ENCODE data around the gene IGFBP5.
A peak's percentile ranks its signal among the peaks of the same experiment; 100 is the strongest.

Gene IGFBP5

DNA sequence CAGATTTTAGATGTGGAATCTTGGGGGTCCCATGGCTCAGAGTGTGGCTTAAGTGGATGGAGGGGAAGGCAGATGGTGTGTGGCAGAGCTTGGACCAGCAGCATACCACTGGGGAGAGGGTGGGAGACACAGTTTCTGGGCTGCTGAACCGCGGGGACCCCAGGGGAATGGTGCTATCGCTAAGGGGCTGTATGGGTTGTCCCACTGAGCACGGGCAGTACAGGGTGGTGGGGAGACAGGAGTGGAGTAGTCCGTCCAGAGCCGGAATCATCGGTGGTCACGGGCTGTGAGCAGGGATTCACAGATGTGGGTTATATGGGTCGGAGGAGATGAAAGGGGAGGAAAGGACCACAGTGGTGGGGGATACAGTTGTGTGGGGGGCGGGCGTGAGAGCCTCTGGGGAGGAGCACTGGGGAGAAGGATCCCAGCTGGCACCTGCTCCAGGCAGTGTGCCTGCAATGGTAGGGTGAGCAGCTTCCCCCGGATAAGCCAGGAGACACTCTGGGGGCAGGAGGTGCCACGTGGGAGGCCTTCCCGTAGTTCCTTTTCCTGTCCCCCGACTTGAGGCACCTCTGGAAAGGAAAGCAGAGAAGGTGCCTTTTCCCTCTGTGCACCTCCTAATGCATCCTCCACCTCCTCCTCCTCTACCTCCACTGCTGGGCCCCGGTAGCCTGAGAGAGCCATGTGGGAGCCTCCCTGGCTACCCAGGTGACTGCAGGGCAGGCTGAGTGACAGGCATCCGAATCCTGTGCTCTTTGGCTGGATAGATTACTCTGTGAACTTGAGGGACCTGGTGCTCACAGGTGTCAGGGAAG is 24.9 kb downstream of the IGFBP5 start:
- no peak for DNase-seq (ENCODE audit: low spot score)
- H3K4me2 ChIP-seq (ENCODE audit: insufficient read depth, low read length, poor library complexity, severe bottlenecking) = no peak overlapping the region

DNA sequence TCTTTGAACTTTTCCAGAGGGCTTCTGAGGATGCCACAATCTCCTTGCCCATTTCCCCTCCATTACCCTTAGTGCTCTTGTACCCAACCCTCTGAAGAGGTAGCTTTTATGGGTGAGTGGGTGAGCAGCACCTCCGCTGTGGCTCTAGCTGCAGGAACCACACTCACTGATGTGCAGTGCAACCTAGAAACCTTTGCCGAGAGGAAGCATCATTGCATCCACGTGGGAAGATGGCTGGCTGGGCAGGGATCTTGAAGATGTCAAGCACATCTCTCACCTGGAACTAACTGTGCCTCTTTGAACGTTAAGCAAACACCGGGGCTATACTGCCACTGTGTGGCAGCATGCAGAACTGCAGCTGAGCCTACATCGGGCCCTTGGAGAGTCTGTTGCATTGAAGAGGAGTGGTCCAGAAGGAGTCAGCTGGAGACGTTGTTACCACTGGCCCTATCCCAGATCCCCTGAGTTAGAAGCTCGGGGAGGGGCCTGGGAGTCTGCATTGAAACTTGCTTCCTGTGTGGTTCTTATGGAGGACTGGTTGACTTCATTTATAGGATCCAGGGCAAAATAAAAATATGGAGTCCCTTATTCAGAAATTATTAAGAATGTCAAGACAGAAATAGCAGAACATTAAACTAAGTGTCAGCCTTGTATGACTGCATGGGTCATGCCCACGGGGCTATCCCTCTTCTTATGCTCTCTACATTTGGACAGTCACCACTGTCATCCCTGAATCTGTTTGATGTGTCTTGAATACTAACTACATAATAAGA is 28.7 kb downstream of the IGFBP5 start:
- H3K18ac ChIP-seq (ENCODE audit: low read length) = no peak overlapping the region
- no peaks in the 10 kb centered on the region for H3K79me1 ChIP-seq (ENCODE audit: low read depth, low read length)
- no peak overlapping the region for H3K23ac ChIP-seq (ENCODE audit: low read depth, low read length, poor library complexity)
- no peak overlapping the region for H3K9ac ChIP-seq (ENCODE audit: low read depth, low read length, poor library complexity)
- no CpG with 5 or more reads among the region's 9 CpGs for WGBS, 2 donors (ENCODE audit: extremely low coverage in 2 of 2, insufficient read length in 2 of 2, insufficient replicate concordance in 1 of 2)
- no peak overlapping the region for H2BK15ac ChIP-seq (ENCODE audit: low read length)
- no peak overlapping the region for H3K4me2 ChIP-seq (ENCODE audit: insufficient read depth, low read length, poor library complexity, severe bottlenecking)
- no peak overlapping the region for H3K4me3 ChIP-seq (ENCODE audit: low read length in 2 of 2)
- no peak overlapping the region for H2BK5ac ChIP-seq (ENCODE audit: low read length)
- no peaks in the 10 kb centered on the region for H3K9me3 ChIP-seq (replicated peaks in 1 of 2; ENCODE audit: control insufficient read depth in 2 of 2, insufficient read depth in 1 of 2, low read depth in 1 of 2, low read length in 2 of 2)
- H4K8ac ChIP-seq (ENCODE audit: low read depth, low read length) = no peak overlapping the region
- H3K27ac ChIP-seq (replicated peaks; ENCODE audit: low read length) = no peak overlapping the region
- peak; percentile 82 for DNase-seq (ENCODE audit: low spot score)
- peaks cover 7 to 8% of the 10 kb centered on the region in 2 donors for H3K4me1 ChIP-seq (ENCODE audit: control insufficient read depth in 2 of 2, insufficient read depth in 1 of 2, low read depth in 1 of 2, low read length in 2 of 2)
- no peak overlapping the region for H2BK120ac ChIP-seq (ENCODE audit: low read depth, low read length)
- H3K14ac ChIP-seq (ENCODE audit: low read length) = no peak overlapping the region
- H2BK12ac ChIP-seq (ENCODE audit: low read length) = no peak overlapping the region
- no peak overlapping the region for H4K91ac ChIP-seq (ENCODE audit: low read depth, low read length, poor library complexity)
- H2AFZ ChIP-seq (ENCODE audit: low read length) = no peak overlapping the region
- H3K4ac ChIP-seq (ENCODE audit: low read length) = no peak overlapping the region
- peaks cover 17 to 45% of the 10 kb centered on the region in 2 donors for H3K36me3 ChIP-seq (replicated peaks in 1 of 2; ENCODE audit: control insufficient read depth in 2 of 2, insufficient read depth in 2 of 2, low read length in 2 of 2)
- no peak overlapping the region for H2AK5ac ChIP-seq (ENCODE audit: low read depth, low read length)
- no peaks in the 10 kb centered on the region for H3K27me3 ChIP-seq (ENCODE audit: control insufficient read depth in 3 of 3, insufficient read depth in 3 of 3, low read depth in 1 of 3, low read length in 3 of 3)

More for the DNA sequence above, 24.9 kb downstream of the IGFBP5 start:
- H3K4me1 ChIP-seq (ENCODE audit: control insufficient read depth in 2 of 2, insufficient read depth in 1 of 2, low read depth in 1 of 2, low read length in 2 of 2) = peaks cover 1 to 4% of the 10 kb centered on the region in 2 donors
- peak overlapping the region; percentile 11 for H3K18ac ChIP-seq (ENCODE audit: low read length)
- H3K9ac ChIP-seq (ENCODE audit: low read depth, low read length, poor library complexity) = no peak overlapping the region
- no peak overlapping the region for H3K14ac ChIP-seq (ENCODE audit: low read length)
- H3K4me3 ChIP-seq (ENCODE audit: low read length in 2 of 2) = no peak overlapping the region
- H3K27ac ChIP-seq (replicated peaks; ENCODE audit: low read length) = no peak overlapping the region
- WGBS, 2 donors (ENCODE audit: extremely low coverage in 2 of 2, insufficient read length in 2 of 2, insufficient replicate concordance in 1 of 2) = no CpG with 5 or more reads among the region's 17 CpGs
- H2AK5ac ChIP-seq (ENCODE audit: low read depth, low read length) = no peak overlapping the region
- H3K79me1 ChIP-seq (ENCODE audit: low read depth, low read length) = no peaks in the 10 kb centered on the region
- no peak overlapping the region for H2BK15ac ChIP-seq (ENCODE audit: low read length)
- H4K8ac ChIP-seq (ENCODE audit: low read depth, low read length) = no peak overlapping the region
- no peak overlapping the region for H3K23ac ChIP-seq (ENCODE audit: low read depth, low read length, poor library complexity)
- H2BK120ac ChIP-seq (ENCODE audit: low read depth, low read length) = no peak overlapping the region
- H3K9me3 ChIP-seq (replicated peaks in 1 of 2; ENCODE audit: control insufficient read depth in 2 of 2, insufficient read depth in 1 of 2, low read depth in 1 of 2, low read length in 2 of 2) = no peaks in the 10 kb centered on the region
- no peak overlapping the region for H4K91ac ChIP-seq (ENCODE audit: low read depth, low read length, poor library complexity)
- H3K36me3 ChIP-seq (replicated peaks in 1 of 2; ENCODE audit: control insufficient read depth in 2 of 2, insufficient read depth in 2 of 2, low read length in 2 of 2) = peaks cover 24 to 37% of the 10 kb centered on the region in 2 donors
- H2AFZ ChIP-seq (ENCODE audit: low read length) = no peak overlapping the region
- no peak overlapping the region for H2BK12ac ChIP-seq (ENCODE audit: low read length)
- H3K27me3 ChIP-seq (ENCODE audit: control insufficient read depth in 3 of 3, insufficient read depth in 3 of 3, low read depth in 1 of 3, low read length in 3 of 3) = no peaks in the 10 kb centered on the region
- H2BK5ac ChIP-seq (ENCODE audit: low read length) = no peak overlapping the region
- H3K4ac ChIP-seq (ENCODE audit: low read length) = no peak overlapping the region

DNA sequence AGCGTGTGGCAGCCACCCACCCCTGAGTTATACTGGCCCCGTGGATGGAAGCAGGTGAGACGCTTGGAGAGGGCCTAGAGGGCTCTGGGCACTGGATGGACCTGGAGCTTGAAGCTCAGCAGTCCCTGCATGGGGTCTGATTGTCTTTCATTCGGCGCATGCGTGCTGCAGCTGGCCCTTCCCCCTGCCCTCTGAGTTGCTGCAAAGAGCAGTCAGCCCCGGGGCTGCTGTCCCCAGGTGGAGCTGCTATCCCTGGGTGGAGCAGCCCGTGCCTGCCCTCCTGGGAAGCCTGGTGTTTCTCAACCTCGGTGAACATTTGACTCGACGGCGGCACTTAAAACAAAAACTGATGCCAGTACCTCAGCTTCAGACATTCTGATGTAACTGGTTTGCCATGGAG is 29.6 kb downstream of the IGFBP5 start:
- Histone ChIP-seq H2AK5ac (ENCODE audit: low read depth, low read length) (peak overlapping the region; percentile 33), H3K27ac (replicated peaks; ENCODE audit: low read length) (peak overlapping the region; percentile 45), H4K8ac (ENCODE audit: low read depth, low read length) (no peak overlapping the region), H2BK120ac (ENCODE audit: low read depth, low read length) (no peak overlapping the region), H3K18ac (ENCODE audit: low read length) (peak overlapping the region; percentile 54), H2AFZ (ENCODE audit: low read length) (no peak overlapping the region), H3K4me1 (ENCODE audit: control insufficient read depth in 2 of 2, insufficient read depth in 1 of 2, low read depth in 1 of 2, low read length in 2 of 2) (peaks cover 7 to 8% of the 10 kb centered on the region in 2 donors), H2BK12ac (ENCODE audit: low read length) (no peak overlapping the region), H3K36me3 (replicated peaks in 1 of 2; ENCODE audit: control insufficient read depth in 2 of 2, insufficient read depth in 2 of 2, low read length in 2 of 2) (peaks cover 25 to 54% of the 10 kb centered on the region in 2 donors), H3K9me3 (replicated peaks in 1 of 2; ENCODE audit: control insufficient read depth in 2 of 2, insufficient read depth in 1 of 2, low read depth in 1 of 2, low read length in 2 of 2) (no peaks in the 10 kb centered on the region), H2BK15ac (ENCODE audit: low read length) (no peak overlapping the region), H3K4me2 (ENCODE audit: insufficient read depth, low read length, poor library complexity, severe bottlenecking) (no peak overlapping the region), H3K4me3 (ENCODE audit: low read length in 2 of 2) (no peak overlapping the region), H3K9ac (ENCODE audit: low read depth, low read length, poor library complexity) (no peak overlapping the region), H3K23ac (ENCODE audit: low read depth, low read length, poor library complexity) (peak overlapping the region; percentile 11), H4K91ac (ENCODE audit: low read depth, low read length, poor library complexity) (no peak overlapping the region), H3K14ac (ENCODE audit: low read length) (no peak overlapping the region), H3K4ac (ENCODE audit: low read length) (no peak overlapping the region), H2BK5ac (ENCODE audit: low read length) (no peak overlapping the region), H3K27me3 (ENCODE audit: control insufficient read depth in 3 of 3, insufficient read depth in 3 of 3, low read depth in 1 of 3, low read length in 3 of 3) (no peaks in the 10 kb centered on the region), H3K79me1 (ENCODE audit: low read depth, low read length) (peaks cover 2% of the 10 kb centered on the region)
- no CpG with 5 or more reads among the region's 12 CpGs for WGBS, 2 donors (ENCODE audit: extremely low coverage in 2 of 2, insufficient read length in 2 of 2, insufficient replicate concordance in 1 of 2)
- DNase-seq (ENCODE audit: low spot score) = peak; percentile 71

DNA sequence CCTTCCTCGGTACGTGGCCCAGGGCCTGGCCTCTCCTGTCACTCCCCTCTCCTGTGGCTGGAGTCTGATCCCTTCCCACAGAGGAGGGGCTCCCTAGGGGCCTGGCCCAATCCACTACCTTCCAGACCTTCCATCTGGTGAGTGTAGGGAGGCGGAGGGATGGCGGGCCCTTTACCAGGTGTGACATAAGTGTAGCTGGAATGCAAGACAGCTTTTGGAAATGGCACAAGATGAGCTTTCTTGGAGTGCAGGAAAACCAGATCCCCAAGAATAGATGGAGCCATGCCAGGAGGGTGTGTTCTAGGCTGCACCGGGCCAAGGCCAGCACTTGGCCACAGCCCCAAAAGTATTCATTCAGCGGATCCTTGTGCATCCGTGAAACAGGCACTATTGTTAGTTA is 30.1 kb downstream of the IGFBP5 start:
- no peaks in the 10 kb centered on the region for H3K27me3 ChIP-seq (ENCODE audit: control insufficient read depth in 3 of 3, insufficient read depth in 3 of 3, low read depth in 1 of 3, low read length in 3 of 3)
- no peak overlapping the region for H3K9ac ChIP-seq (ENCODE audit: low read depth, low read length, poor library complexity)
- H3K23ac ChIP-seq (ENCODE audit: low read depth, low read length, poor library complexity) = peak overlapping the region; percentile 11
- no peak overlapping the region for H2BK120ac ChIP-seq (ENCODE audit: low read depth, low read length)
- H3K18ac ChIP-seq (ENCODE audit: low read length) = peak overlapping the region; percentile 54
- no peak overlapping the region for H3K4ac ChIP-seq (ENCODE audit: low read length)
- H2AFZ ChIP-seq (ENCODE audit: low read length) = no peak overlapping the region
- WGBS, 2 donors (ENCODE audit: extremely low coverage in 2 of 2, insufficient read length in 2 of 2, insufficient replicate concordance in 1 of 2) = no CpG with 5 or more reads among the region's 7 CpGs
- DNase-seq (ENCODE audit: low spot score) = no peak
- no peak overlapping the region for H2BK12ac ChIP-seq (ENCODE audit: low read length)
- H2AK5ac ChIP-seq (ENCODE audit: low read depth, low read length) = peak overlapping the region; percentile 33
- no peak overlapping the region for H3K4me3 ChIP-seq (ENCODE audit: low read length in 2 of 2)
- no peak overlapping the region for H4K91ac ChIP-seq (ENCODE audit: low read depth, low read length, poor library complexity)
- peak overlapping the region; percentile 45 for H3K27ac ChIP-seq (replicated peaks; ENCODE audit: low read length)
- peaks cover 29 to 59% of the 10 kb centered on the region in 2 donors for H3K36me3 ChIP-seq (replicated peaks in 1 of 2; ENCODE audit: control insufficient read depth in 2 of 2, insufficient read depth in 2 of 2, low read length in 2 of 2)
- H3K79me1 ChIP-seq (ENCODE audit: low read depth, low read length) = peaks cover 2% of the 10 kb centered on the region
- H3K14ac ChIP-seq (ENCODE audit: low read length) = no peak overlapping the region
- no peak overlapping the region for H2BK15ac ChIP-seq (ENCODE audit: low read length)
- H2BK5ac ChIP-seq (ENCODE audit: low read length) = no peak overlapping the region
- H3K4me1 ChIP-seq (ENCODE audit: control insufficient read depth in 2 of 2, insufficient read depth in 1 of 2, low read depth in 1 of 2, low read length in 2 of 2) = peaks cover 7 to 8% of the 10 kb centered on the region in 2 donors
- no peaks in the 10 kb centered on the region for H3K9me3 ChIP-seq (replicated peaks in 1 of 2; ENCODE audit: control insufficient read depth in 2 of 2, insufficient read depth in 1 of 2, low read depth in 1 of 2, low read length in 2 of 2)
- H4K8ac ChIP-seq (ENCODE audit: low read depth, low read length) = no peak overlapping the region
- no peak overlapping the region for H3K4me2 ChIP-seq (ENCODE audit: insufficient read depth, low read length, poor library complexity, severe bottlenecking)
